ENCODE measurements around the gene ODC1. TPM values are rescaled to one million over a fixed set of nuclear protein-coding genes. Genes with fewer than 3 reads are reported as not detected.

Gene ODC1
- total and polyA plus RNA-seq, 12 donors: 4.1 to 92.8 (median 56.0) TPM

GRCh38 chr2:10428355-10428754, 19.8 kb downstream of the ODC1 start:
- intact Hi-C loops (cut with DNase I): loop anchor here in 1 of 10 donors (10.0 kb wide), 1 partner anchor 444 kb away; no protein-coding TSS in a partner anchor
- DNase-seq (no peak), ATAC-seq (no peak)
- H3K27ac ChIP-seq: no peak overlapping the region
- no peak for TF ChIP-seq CTCF (IDR thresholded peaks at IDR 0.05)
- H3K9me3 ChIP-seq: no peaks in the 10 kb centered on the region
- H3K4me3 ChIP-seq: no peak overlapping the region
- peaks cover 0 to 15% (median 7%) of the 10 kb centered on the region in 9 donors for H3K4me1 ChIP-seq
- H3K27me3 ChIP-seq: peaks cover 0 to 8% (median 0%) of the 10 kb centered on the region in 7 donors
- 97% methylated on average over 8 of the region's 8 CpGs for WGBS, 2 donors
- H3K36me3 ChIP-seq: peaks cover 0 to 45% (median 4%) of the 10 kb centered on the region in 9 donors

DNA sequence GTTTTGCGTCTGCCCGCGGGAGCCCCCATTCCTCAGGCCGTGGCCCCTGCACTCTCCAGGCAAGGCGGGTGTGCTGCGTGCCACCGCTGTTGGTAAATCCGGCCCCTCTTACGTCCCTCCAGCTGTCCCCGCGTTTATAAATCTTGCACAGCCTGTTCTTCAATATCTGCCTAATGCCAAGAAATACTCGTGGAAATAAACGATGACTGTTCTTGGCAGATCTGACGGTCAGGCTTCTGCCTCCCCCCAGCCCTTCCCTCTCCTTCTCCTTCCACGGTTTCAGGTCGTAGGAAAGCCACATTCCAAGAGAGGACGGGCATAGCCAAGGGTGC, 20.5 kb downstream of the ODC1 start:
- Histone ChIP-seq H3K27ac (no peak overlapping the region), H3K9me3 (no peaks in the 10 kb centered on the region), H3K27me3 (peaks cover 0 to 5% (median 0%) of the 10 kb centered on the region in 7 donors), H3K36me3 (peaks cover 0 to 53% (median 4%) of the 10 kb centered on the region in 9 donors), H3K4me1 (peaks cover 0 to 12% (median 7%) of the 10 kb centered on the region in 9 donors), H3K4me3 (no peak overlapping the region)
- TF ChIP-seq CTCF (IDR thresholded peaks at IDR 0.05): no peak
- ATAC-seq (no peak), DNase-seq (no peak)
- WGBS, 2 donors: 83 to 89% methylated on average over 17 of the region's 17 CpGs
- intact Hi-C loops (cut with DNase I): loop anchor here in 1 of 10 donors (10.0 kb wide), 1 partner anchor 443 kb away; no protein-coding TSS in a partner anchor

DNA sequence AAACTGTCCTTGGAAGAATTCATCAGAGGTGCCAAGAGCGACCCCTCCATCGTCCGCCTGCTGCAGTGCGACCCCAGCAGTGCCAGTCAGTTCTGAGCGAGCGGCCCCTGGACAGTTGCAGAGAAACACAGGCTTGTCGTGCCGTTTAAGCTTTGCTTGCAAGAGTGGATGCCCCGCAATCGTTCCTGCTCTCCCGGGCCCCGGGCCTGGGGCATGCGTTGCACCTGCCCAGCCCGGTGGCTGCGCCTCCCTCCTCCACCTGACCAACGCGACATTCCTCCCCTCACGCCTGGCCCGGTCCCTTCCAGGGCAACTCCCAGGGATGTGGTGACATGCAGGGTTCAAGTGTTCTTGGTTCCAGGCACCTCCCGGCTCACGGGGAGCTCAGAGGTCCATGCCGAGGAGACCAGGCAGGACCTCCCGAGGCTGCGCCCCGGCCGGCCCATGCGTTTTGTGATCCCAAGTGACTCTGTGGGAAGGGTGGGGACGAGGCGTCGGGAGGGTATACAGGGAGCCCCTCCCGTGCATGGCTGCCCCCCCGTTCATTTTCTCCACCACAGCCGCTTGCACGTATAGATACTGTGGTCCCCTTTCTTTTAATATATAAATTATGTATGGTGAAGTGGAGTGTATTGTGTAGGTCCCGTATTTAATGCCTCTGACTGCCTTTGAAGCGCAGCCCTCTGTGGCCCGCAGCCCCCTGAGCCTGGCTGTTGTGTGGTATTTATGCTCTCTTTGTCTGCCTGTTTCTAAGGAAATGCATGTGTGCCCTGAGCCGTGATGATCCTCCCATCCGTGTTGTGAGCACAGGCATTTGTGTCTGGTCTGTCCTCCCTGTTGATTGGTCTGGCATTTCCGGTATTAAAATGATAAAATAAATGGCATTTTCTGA, 21.2 kb downstream of the ODC1 start:
- H3K4me3 ChIP-seq: no peak overlapping the region
- 91 to 92% methylated on average over 40 of the region's 40 CpGs for WGBS, 2 donors
- H3K27me3 ChIP-seq: peaks cover 0 to 4% (median 0%) of the 10 kb centered on the region in 7 donors
- H3K4me1 ChIP-seq: peaks cover 0 to 6% (median 1%) of the 10 kb centered on the region in 9 donors
- no peak for ATAC-seq
- no peak for DNase-seq
- no peaks in the 10 kb centered on the region for H3K9me3 ChIP-seq
- no peak overlapping the region for H3K27ac ChIP-seq
- no peak for TF ChIP-seq CTCF (IDR thresholded peaks at IDR 0.05)
- peaks cover 0 to 59% (median 4%) of the 10 kb centered on the region in 9 donors for H3K36me3 ChIP-seq
- intact Hi-C loops (cut with DNase I): loop anchor here in 1 of 10 donors (10.0 kb wide), 1 partner anchor 442 kb away; no protein-coding TSS in a partner anchor

GRCh38 chr2:10425699-10426098, 22.4 kb downstream of the ODC1 start:
- intact Hi-C loops (cut with DNase I): loop anchor here in 1 of 10 donors (10.0 kb wide), 1 partner anchor 441 kb away; no protein-coding TSS in a partner anchor
- Histone ChIP-seq H3K9me3 (no peaks in the 10 kb centered on the region), H3K4me3 (no peak overlapping the region), H3K4me1 (no peaks in the 10 kb centered on the region), H3K27ac (no peak overlapping the region), H3K27me3 (no peaks in the 10 kb centered on the region), H3K36me3 (peaks cover 0 to 72% (median 4%) of the 10 kb centered on the region in 9 donors)
- 85 to 88% methylated on average over 10 of the region's 10 CpGs for WGBS, 2 donors
- no peak for TF ChIP-seq CTCF (IDR thresholded peaks at IDR 0.05)
- DNase-seq (no peak), ATAC-seq (no peak)

Measured in heart right ventricle (tissue), 16 donors.